GM21367 (cell line): Measurements from ENCODE around the gene MYCN.
"Not testable (repeated sequence)": the region's sequence is repeated elsewhere in the genome, so short reads cannot be mapped to it uniquely, and the experiment has no call there.

Experiments
- ATAC-seq: cut with Tn5 transposase; IDR thresholded peaks from one replicate; pipeline ENCODE4 v1.9.1; 2021; ENCODE audit not compliant: unreplicated experiment

Gene MYCN

GRCh38 chr2:15956751-15957736, 16.7 kb downstream of the MYCN start:
- no peak for ATAC-seq

DNA sequence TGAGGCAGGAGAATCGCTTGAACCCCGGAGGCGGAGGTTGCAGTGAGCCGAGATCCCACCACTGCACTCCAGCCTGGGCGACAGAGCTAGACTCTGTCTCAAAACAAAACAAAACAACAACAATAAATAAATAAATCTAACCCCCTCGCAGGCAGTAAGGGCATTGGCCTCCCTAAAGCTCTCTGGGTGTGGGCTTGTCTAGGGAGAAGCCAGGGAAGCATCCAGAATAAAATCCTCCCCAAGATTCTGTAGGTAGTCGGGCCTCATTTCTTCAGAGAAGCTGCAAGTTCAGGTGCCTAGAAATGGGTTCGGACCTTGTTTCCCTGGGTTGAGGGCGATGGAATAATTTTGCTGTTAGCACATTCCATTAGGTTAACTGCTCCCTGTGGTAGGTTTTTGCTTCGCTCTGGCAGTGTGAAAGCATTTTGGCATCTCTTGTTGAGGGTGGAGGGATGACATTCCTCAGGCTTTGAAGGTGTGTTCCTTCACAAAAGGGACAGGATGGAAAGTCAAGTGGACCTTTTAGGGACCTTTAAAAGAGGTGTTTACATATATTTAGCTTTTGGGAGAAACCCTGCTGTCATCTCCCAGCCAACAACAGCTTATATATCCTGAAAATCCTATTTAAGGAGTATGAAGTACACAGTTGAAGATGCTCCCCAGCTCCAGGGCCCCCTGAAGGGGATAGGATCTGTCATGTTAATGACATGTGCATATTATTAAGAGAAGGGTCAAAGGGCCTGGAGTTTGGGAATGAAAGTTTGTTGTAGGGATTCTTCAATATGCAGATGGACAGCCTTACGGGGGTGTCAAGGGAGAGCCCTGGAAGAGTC, 17.7 kb downstream of the MYCN start:
- no peak for ATAC-seq

GRCh38 chr2:15959331-15960153, 19.2 kb downstream of the MYCN start:
- no peak for ATAC-seq

DNA sequence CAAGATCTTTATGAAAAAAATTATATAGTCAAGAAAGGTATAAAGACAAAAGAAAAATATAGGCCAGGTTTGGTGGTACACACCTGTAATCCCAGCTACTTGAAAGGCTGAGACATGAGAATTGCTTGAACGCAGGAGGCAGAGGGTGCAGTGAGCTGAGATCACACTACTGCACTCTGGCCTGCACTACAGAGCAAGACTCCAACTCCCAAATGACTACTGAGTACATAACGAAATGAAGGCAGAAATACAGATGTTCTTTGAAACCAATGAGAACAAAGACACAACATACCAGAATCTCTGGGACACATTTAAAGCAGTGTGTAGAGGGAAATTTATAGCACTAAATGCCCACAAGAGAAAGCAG, 19.8 kb downstream of the MYCN start:
- not testable (repeated sequence) for ATAC-seq

- ATAC-seq: not testable (repeated sequence)
Observed at GRCh38 chr2:15963109-15963976, 23.0 kb downstream of the MYCN start.

DNA sequence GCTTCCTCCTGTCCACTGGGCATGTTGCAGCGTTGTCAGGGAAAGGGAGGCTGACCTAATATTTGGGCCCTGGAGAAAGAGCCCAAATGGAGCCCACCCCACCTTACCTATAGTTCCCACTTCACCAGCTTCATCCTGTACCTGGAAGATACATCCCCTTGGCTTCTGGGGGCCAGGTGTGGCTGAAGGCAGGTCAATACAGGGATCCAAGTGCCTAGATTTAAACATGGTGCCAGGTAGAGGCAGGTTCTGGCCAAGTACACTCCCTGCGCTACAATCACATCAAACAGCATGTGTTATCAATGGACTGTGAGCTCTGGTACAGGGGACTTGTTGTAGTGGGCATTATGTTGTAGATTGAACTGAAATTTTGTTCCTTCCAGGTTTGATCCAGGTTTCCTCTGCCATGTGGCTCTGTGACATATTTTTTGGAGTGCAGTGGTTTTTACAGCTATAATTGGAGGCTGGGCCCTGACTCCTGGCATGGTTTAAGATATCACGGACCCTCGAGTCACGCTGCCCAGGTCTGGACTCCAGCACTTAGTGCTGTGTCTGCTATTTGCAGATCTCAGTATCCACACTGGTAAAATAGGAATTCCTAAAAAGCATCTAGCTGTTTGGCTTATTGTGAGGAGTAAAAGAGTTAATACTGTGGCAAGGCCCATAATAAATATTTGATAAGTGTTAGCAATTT, 23.8 kb downstream of the MYCN start:
- no peak for ATAC-seq

DNA sequence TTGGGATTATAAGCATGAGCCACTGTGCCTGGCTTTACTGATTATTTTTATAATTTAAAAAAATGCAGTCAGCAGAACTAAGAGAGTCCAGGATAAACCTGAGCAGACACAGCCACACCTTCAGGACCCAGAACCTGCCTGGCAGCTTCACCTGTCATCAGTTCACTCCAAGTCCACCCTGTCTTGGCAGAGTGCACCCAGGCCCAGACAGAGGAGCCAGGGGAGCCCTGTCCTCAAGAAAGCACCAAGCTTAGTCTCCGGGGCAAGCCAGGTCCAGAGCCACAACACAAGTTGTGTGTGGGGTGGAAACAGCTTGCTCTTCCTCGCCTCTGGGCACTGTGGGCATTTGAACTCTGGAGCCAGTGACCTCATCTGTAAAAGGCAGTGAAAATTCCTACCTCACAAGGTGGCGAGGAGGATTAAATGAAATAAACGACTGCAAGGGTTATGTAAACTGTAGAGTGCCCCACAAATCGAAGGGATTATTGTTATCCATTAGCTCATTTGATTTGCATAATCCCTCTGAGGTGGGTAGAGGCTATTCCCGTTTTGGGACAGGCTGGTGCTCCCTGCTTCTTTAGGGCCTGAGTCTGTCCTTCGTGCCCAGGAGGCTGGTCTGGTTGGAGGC, 24.7 kb downstream of the MYCN start:
- ATAC-seq: no peak

- no peak for ATAC-seq
Observed at GRCh38 chr2:15965564-15966019, 25.2 kb downstream of the MYCN start.

GRCh38 chr2:15967415-15968279, 27.3 kb downstream of the MYCN start:
- ATAC-seq: no peak

DNA sequence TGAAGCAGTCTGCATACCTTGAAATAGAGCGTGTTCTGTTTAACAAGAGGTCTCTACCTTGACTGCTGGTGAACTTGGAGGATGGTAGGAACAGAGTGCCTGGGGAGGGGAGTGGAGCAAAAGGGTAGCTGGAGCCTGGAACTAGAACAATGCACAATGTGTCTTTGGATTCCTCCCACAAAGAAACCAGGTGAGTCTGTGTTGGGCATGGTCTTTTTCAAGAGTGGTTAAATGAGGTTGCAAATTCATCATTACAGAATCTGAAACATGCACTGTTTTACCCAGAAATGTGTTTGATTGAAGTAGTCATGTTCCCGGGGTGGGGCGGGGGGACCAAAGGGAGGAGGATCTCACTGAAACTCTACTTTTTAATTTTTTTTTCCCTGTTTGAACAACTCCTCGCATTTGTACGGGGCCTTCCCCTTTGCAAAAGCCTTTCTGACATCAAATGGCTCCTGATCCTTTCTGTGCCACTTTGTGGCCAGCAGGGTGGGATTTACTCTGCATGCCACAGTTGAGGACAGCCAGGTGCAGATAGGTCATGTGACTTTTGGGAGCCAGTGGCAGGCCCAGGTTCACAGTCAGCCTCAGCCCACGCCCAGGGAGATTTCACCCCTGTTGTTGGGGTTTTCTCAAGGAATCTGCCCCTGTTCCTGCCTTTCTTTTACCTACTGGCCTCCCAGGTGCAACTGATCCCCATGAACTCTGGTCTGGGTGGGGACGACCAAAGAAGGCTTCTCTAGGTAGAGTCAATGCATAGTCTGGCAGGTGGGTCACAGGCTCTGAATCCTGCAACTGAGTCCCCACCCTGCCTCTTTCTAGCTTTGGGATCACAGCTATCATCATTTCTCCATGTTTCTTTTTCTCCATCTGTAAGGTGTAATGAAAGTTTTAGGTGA, 28.2 kb downstream of the MYCN start:
- ATAC-seq: no peak

- ATAC-seq: no peak
Observed at GRCh38 chr2:15969214-15969613, 28.9 kb downstream of the MYCN start.

DNA sequence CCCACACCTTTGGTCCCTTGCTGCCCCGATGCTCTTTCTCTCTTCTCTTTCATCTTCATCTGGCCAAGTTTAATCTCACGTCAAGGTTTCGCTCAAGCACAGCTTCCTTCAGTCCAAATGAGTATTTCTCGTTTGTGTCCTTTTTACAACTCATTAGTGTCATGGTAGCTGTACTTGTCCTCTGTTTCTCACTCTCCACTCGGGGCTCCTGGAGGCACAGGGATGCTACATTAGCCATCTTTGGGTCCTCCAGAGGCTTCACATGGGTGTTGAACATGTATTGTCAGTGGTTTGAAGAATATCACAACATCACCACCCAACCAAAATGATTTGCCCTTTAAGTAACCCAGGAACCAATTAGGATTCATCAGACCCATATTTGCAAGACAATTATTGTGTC, 30.4 kb downstream of the MYCN start:
- no peak for ATAC-seq

- no peak for ATAC-seq
Observed at GRCh38 chr2:15971351-15971750, 31.0 kb downstream of the MYCN start.

DNA sequence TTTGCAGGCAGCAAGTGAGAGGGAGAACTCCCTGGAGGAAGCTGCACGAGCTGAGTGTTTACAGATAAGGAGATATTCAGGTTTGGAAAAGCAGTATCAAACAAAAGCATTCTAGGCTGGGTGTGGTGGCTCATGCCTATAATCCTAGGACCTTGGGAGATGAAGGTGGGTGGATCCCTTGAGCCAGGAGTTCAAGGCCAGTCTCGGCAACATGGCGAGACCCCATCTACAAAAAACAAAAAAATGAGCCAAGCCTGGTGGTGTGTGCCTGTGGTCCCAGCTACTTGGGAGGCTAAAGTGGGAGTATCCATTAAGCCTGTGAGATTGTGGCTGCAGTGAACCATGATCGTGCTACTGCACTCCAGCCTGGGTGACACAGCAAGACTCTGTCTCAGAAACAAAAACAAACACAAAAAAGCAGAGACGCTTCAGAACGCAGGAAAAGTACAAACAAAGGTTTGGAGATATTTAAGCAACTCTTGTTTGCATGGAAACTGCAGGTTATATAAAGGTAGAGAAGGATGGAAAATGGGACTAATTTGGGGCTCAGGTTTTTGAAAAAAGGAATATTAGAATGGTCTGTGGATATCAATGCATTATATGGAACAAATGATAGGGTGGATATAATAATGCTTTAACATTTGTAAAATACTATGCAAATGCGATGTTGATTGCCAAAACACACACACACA, 31.6 kb downstream of the MYCN start:
- ATAC-seq: no peak

DNA sequence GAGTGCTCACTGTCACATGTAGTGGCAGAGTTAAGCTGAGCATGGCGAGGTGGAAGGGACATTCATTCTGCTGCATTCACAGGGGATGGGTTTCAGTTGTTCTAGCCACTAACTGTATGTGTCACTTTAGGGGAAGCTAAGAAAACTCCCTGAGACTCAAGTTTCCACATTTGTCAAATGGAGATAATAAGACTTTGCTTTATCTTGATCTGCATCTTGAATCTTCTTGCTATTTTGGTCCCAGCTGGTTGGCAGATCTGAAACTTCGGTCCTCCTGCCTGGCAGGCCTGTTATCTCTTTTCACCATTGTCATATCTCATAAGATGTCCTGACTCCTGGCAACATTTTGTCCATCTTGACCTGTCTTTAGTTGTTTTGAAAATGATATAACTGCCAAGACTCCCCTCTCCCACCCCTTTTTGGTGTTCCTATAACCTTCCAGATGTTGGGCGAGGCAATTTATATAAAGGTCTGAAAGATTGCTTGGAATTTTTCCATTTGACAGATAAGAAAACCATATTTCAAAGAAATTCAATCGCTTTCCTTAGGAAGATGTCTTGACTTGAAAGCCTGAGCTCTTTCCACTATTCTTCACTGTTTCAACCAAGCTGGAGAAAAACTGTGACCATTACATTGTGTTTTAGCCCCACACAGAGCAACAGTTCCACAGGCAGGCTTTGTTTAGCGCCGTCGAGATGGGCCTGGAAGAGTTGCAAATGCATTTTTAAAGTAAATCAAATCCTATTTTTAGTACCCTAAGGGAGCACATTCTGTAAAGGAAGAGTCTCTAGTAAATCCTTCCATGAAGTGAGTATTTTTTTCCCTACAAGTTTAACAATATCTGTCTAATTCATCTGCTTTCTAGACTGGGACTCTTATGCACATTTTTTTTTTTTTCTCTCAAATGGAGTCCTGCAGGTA, 33.4 kb downstream of the MYCN start:
- no peak for ATAC-seq
